IPS DF 4.7 (cell line): ENCODE measurements around the gene ADH6.
"Not testable (repeated sequence)": the region's sequence is repeated elsewhere in the genome, so short reads cannot be mapped to it uniquely, and the experiment has no call there.

Experiments
- DNase-seq: peaks from one replicate; pipeline ENCODE4 v3.0.0-alpha.2; 2013; ENCODE audit warnings: low spot score; ENCODE audit errors: extremely low read depth

ADH6 gene

DNA sequence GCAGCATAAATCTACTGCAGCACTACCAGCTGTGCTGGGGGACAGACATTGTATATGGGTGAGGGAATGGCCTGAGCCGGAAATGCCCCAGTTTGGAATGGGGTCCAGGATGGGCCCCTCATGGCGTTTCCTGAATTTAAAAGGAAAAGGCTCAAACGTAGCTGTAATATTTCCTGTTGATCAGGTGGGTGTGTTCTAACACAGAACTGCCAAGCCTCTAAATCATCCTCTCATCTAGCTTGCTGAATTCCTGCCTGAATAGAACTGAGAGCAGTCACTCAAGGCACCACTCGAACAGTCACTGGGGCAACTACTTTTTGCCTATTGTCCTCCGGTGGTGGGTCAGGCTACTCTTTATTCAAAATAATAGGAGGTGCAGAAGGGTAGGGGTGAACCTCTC, 28.7 kb downstream of the ADH6 start:
- DNase-seq: no peak

DNA sequence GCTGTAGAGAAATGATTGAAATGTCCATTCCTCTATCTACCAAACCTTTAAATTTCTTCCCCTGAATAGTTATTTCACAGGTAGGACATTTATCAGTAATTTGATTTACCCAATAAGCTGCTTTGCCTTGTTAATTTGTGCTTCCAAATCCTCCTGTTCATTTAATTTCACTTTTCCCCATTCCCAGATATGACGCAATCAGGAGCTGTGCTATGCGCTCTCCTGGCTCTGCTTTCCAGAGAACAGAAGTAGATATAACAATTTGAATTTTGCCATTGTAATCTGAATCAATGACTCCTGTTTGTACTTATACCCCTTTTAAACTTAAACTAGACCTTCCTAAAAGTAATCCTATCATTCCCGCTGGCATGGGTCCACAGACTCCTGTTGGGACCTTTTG, 29.1 kb downstream of the ADH6 start:
- not testable (repeated sequence) for DNase-seq

DNA sequence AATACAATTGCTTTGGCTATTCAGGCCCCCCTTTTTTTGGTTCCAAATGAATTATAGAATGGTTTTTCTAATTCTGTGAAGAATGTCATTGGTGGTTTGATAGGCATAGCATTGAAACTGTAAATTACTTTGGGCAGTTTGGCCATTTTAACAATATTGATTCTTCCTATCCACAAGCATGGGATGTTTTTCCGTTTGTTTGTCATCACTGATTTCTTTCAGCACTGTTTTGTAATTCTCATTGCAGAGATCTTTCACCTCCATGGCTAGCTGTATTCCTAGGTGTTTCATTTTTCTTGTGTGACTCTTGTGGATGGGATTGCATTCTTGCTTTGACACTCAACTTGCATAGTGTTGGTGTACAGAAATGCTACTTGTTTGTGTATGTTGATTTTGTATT, 33.0 kb downstream of the ADH6 start:
- no peak for DNase-seq

DNA sequence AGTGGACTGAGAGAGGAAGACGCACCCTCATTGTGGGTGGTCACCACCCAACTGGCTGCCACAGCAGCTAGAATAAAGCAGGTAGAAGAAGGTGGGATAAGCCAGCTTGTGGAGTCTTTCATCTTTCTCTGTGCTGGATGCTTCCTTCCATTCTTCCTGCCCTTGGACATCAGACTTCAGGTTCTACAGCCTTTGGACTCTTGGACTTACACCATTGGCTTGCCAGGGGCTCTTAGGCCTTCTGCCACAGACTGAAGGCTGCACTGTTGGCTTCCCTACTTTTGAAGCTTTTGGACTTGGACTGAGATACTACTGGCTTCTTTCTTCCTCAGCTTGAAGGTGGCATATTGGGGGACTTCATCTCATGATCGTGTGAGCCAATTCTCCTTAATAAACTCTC, 33.5 kb downstream of the ADH6 start:
- no peak for DNase-seq

DNA sequence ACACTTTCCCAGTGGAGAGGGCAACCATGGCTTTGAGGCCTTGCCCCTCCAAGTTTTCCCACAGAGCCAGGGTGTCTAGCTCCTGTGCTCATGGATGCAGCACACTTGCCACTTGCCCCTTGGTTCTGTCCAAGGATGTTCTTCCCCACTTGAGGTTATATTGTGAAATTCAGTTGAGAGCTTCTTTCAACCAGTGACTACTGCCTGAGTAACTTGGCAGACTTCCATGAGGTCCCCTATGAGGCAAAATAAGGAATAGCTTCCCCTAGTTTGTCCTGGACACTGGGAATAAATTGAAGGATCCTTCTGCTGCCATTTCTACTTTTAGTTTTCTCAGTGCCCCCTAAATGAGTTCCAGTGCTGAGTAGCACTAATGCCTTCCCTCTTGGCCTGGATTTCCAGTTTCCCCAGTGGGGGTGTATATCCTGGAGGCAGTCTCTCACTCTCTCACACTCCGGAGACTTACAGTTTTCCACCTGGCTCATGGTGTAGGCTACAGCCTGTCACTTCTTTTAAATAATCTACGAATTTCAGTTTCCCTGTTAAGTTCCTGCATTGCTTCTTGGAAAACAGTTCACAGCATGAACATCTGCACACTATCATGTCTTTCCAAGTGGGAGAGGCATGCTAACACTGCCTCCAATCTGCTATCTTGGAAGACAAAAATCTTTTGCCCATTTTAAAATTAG, 38.5 kb downstream of the ADH6 start:
- DNase-seq: no peak

- DNase-seq: no peak
These were observed 39.4 kb downstream of the ADH6 start for GRCh38 chr4:99179626-99180025.

DNA sequence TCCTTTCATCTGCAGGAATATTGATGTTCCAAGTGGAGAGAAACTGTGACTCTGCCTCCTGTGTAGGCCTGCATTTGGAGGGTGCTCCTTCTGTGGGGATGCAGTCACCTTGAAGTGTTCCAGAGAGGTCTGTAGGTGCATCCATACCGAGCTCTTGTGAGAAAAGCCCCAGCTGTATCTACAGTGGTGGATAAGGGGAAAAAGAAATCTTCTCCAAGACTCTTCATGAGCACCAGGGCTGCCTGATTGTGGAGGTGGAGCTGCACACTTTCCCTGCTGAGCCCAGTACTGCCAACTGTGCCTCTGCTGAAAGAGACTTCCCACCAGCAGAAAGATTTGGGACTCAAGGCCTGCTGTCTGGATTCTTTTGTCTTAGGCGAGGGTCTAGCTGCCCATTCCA, 39.9 kb downstream of the ADH6 start:
- DNase-seq: no peak

DNA sequence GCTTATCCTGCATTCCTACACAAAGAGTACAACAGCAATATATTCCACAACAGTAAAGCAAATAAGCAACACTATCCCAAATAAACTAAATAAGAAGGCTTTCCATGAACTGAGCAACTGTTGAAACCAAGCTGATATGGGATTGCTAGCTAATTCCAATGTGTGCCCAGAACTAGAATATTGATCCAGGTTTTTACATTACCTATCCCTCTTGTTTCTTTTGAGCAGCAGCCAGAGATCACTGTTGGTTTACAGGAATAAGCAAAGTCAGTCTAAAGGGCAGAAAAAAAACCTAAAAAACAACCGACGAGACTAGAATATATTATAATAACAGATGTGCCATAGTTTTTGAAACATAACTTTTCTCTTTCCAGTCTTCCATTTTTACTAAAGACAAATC, 52.5 kb downstream of the ADH6 start:
- DNase-seq: no peak

GRCh38 chr4:99165978-99166377, 53.1 kb downstream of the ADH6 start:
- DNase-seq: no peak

DNA sequence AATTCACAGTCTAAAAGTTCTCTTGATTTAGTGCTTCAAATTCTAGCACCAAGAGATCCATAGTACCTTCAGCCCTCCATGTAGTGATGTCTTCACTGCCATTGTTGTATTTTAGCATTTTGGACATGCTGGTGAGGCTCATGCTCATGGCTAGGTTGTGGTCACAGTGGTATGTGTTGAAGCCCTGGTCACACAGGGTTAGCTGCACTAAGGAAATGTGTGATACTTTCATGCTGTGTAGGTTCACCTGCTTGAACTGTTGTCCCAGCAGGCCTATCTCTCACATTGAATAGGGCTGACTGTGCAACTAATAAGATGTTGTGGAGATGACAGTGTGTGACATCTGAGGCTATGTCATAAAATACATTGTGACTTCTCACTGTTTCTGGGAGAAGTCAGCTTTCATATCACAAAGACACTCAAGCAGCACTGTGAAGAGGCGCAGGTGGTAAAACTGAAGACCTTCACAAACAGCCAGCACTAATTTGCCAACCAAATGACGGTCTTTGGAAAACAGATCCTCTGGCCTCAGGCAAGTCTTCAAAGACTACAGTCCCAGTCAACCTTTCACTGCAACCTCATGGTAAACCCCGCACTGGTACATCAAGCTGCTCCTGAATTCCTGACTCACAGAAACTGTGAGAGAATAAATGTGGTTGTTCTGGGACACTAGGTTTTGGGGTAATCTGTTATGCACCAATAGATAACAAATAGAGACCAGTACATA, 57.5 kb downstream of the ADH6 start:
- no peak for DNase-seq

DNA sequence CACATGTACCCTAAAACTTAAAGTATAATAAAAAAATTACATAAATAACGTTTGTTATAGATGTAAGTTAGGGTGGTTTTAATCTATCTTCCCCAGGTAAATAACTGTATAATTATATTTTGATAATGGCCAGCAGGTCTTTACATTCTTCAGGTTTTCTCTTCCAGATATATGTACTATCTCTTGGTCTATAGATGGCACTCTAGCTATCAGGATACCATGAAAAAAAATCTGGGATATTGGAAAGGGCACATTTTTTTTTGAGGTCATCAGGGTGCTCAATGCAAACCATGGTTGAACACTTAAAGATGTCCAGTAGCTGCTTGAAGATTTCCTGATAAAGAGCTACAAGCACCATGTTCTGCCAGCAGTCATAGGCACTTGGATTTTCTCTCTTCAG, 59.3 kb downstream of the ADH6 start:
- no peak for DNase-seq

GRCh38 chr4:99157478-99157935, 61.5 kb downstream of the ADH6 start:
- DNase-seq: no peak

GRCh38 chr4:99156992-99157391, 62.1 kb downstream of the ADH6 start:
- DNase-seq: no peak

GRCh38 chr4:99154658-99155342, 64.2 kb downstream of the ADH6 start:
- DNase-seq: no peak
